ENCODE measurements around the gene RAD51B.

DNA sequence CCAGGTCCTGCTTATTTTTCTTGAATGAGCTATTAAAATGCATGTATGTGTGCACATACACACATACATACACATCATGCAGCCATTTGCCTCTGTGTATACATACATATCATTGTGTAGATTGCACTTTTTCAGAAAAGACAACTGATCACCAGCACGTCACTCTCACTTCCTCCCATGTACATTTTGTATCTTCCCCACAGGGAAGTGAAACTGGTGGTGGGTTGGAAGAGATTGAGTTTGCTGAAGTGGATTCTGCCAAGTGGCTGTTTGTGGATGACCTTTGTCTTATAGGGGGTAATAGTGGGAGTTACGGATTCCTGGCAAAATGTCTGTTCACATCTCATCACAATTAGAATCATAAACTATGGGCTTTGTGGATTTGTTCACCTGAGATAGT, 448.6 kb downstream of the RAD51B start:
- TF ChIP-seq, protein P1, sequence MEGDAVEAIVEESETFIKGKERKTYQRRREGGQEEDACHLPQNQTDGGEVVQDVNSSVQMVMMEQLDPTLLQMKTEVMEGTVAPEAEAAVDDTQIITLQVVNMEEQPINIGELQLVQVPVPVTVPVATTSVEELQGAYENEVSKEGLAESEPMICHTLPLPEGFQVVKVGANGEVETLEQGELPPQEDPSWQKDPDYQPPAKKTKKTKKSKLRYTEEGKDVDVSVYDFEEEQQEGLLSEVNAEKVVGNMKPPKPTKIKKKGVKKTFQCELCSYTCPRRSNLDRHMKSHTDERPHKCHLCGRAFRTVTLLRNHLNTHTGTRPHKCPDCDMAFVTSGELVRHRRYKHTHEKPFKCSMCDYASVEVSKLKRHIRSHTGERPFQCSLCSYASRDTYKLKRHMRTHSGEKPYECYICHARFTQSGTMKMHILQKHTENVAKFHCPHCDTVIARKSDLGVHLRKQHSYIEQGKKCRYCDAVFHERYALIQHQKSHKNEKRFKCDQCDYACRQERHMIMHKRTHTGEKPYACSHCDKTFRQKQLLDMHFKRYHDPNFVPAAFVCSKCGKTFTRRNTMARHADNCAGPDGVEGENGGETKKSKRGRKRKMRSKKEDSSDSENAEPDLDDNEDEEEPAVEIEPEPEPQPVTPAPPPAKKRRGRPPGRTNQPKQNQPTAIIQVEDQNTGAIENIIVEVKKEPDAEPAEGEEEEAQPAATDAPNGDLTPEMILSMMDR (conservative IDR thresholded peaks at IDR 0.05; ENCODE audit: low read depth, low read length), result no peak
- TF ChIP-seq EZH2phosphoT487 (IDR thresholded peaks at IDR 0.05; ENCODE audit: borderline replicate concordance, low read length), result no peak

Measured in PC-3 (cell line).